ENCODE results near the gene MKKS.

MKKS gene

GRCh38 chr20:10376270-10377075, 57.5 kb downstream of the MKKS start:
- DNase-seq (ENCODE audit: extremely low spot score, insufficient read length, low read depth) (no peak), FAIRE-seq (no peak)

GRCh38 chr20:10375191-10375590, 58.8 kb downstream of the MKKS start:
- FAIRE-seq (no peak), DNase-seq (ENCODE audit: extremely low spot score, insufficient read length, low read depth) (no peak)

GRCh38 chr20:10374036-10374435, 60.0 kb downstream of the MKKS start:
- DNase-seq (ENCODE audit: extremely low spot score, insufficient read length, low read depth) (no peak), FAIRE-seq (no peak)

GRCh38 chr20:10371467-10371866, 62.6 kb downstream of the MKKS start:
- DNase-seq (ENCODE audit: extremely low spot score, insufficient read length, low read depth) (no peak), FAIRE-seq (no peak)

GRCh38 chr20:10370091-10370887, 63.7 kb downstream of the MKKS start:
- DNase-seq (ENCODE audit: extremely low spot score, insufficient read length, low read depth): no peak
- no peak for FAIRE-seq

GRCh38 chr20:10369723-10370090, 64.3 kb downstream of the MKKS start:
- FAIRE-seq (no peak), DNase-seq (ENCODE audit: extremely low spot score, insufficient read length, low read depth) (no peak)

- FAIRE-seq: no peak
- DNase-seq (ENCODE audit: extremely low spot score, insufficient read length, low read depth): no peak
Measured at GRCh38 chr20:10368702-10369041, 65.3 kb downstream of the MKKS start.

GRCh38 chr20:10367943-10368701, 65.9 kb downstream of the MKKS start:
- no peak for FAIRE-seq
- no peak for DNase-seq (ENCODE audit: extremely low spot score, insufficient read length, low read depth)

GRCh38 chr20:10367693-10367942, 66.4 kb downstream of the MKKS start:
- FAIRE-seq (no peak), DNase-seq (ENCODE audit: extremely low spot score, insufficient read length, low read depth) (no peak)

GRCh38 chr20:10366898-10367692, 66.9 kb downstream of the MKKS start:
- DNase-seq (ENCODE audit: extremely low spot score, insufficient read length, low read depth) (no peak), FAIRE-seq (no peak)

GRCh38 chr20:10362674-10363073, 71.3 kb downstream of the MKKS start:
- no peak for DNase-seq (ENCODE audit: extremely low spot score, insufficient read length, low read depth)
- FAIRE-seq: peak; percentile 59

GRCh38 chr20:10360878-10361277, 73.1 kb downstream of the MKKS start:
- FAIRE-seq: no peak

GRCh38 chr20:10359621-10360040, 74.4 kb downstream of the MKKS start:
- FAIRE-seq: peak; percentile 41
- DNase-seq (ENCODE audit: extremely low spot score, insufficient read length, low read depth): no peak

More at GRCh38 chr20:10360878-10361277, 73.1 kb downstream of the MKKS start:
- DNase-seq (ENCODE audit: extremely low spot score, insufficient read length, low read depth): no peak

- FAIRE-seq (no peak), DNase-seq (ENCODE audit: extremely low spot score, insufficient read length, low read depth) (no peak)
Measured at GRCh38 chr20:10357974-10358373, 76.0 kb downstream of the MKKS start.

GRCh38 chr20:10357061-10357708, 76.8 kb downstream of the MKKS start:
- DNase-seq (ENCODE audit: extremely low spot score, insufficient read length, low read depth): no peak

GRCh38 chr20:10356628-10357027, 77.4 kb downstream of the MKKS start:
- FAIRE-seq: no peak
- DNase-seq (ENCODE audit: extremely low spot score, insufficient read length, low read depth): no peak

More at GRCh38 chr20:10357061-10357708, 76.8 kb downstream of the MKKS start:
- no peak for FAIRE-seq

- FAIRE-seq (no peak), DNase-seq (ENCODE audit: extremely low spot score, insufficient read length, low read depth) (no peak)
Measured at GRCh38 chr20:10352934-10353824, 80.8 kb downstream of the MKKS start.

Measured in GM18507 (cell line).